ENCODE results near the gene RBM33. TPM values are rescaled to one million over a fixed set of nuclear protein-coding genes. Genes with fewer than 3 reads are reported as not detected.

Gene RBM33
- total and polyA plus RNA-seq, 8 donors = 7.5 to 182 (median 60.5) TPM

- 9 to 11% (median 9%) methylated on average over 12 of the region's 12 CpGs for WGBS, 5 donors
- H3K36me3 ChIP-seq = no peaks in the 10 kb centered on the region
- H3K4me3 ChIP-seq = peak overlapping the region in 1 of 4 donors; percentile 13
- H3K4me1 ChIP-seq = peaks cover 0 to 31% (median 11%) of the 10 kb centered on the region in 4 donors
- peak; percentile 90 to 91 for DNase-seq
- TF ChIP-seq POLR2AphosphoS5 (IDR thresholded peaks at IDR 0.05) (peak in 1 of 3 donors; percentile 64), CTCF (IDR thresholded peaks at IDR 0.05) (peak in 6 of 7 experiments; percentile 48 to 99 (median 96)), EP300 (IDR thresholded peaks at IDR 0.05) (no peak), POLR2A (IDR thresholded peaks at IDR 0.05) (no peak)
- no peak overlapping the region for H3K27ac ChIP-seq
- H3K9me3 ChIP-seq = no peaks in the 10 kb centered on the region
- H3K27me3 ChIP-seq = peaks cover 0 to 33% (median 0%) of the 10 kb centered on the region in 3 donors
- intact Hi-C loops (cut with DNase I; ENCODE audit: low total_unique reads) = no loop called here
Observed at GRCh38 chr7:155598810-155599210, 45.7 kb upstream of the RBM33 start.

GRCh38 chr7:155602156-155602555, 42.3 kb upstream of the RBM33 start:
- intact Hi-C loops (cut with DNase I; ENCODE audit: low total_unique reads) = loop anchor here (10.0 kb wide), 2 partner anchors 133 to 163 kb away; no protein-coding TSS in a partner anchor
- H3K4me3 ChIP-seq = no peak overlapping the region
- 90 to 94% (median 92%) methylated on average over 24 of the region's 24 CpGs for WGBS, 5 donors
- DNase-seq = no peak
- H3K4me1 ChIP-seq = peaks cover 0 to 18% (median 11%) of the 10 kb centered on the region in 4 donors
- H3K27ac ChIP-seq = no peak overlapping the region
- peaks cover 0 to 31% (median 0%) of the 10 kb centered on the region in 3 donors for H3K27me3 ChIP-seq
- H3K36me3 ChIP-seq = no peaks in the 10 kb centered on the region
- no peaks in the 10 kb centered on the region for H3K9me3 ChIP-seq
- no peak for TF ChIP-seq POLR2A (IDR thresholded peaks at IDR 0.05)
- no peak for TF ChIP-seq CTCF (IDR thresholded peaks at IDR 0.05)
- TF ChIP-seq POLR2AphosphoS5 (IDR thresholded peaks at IDR 0.05) = no peak
- no peak for TF ChIP-seq EP300 (IDR thresholded peaks at IDR 0.05)

- H3K27me3 ChIP-seq = peaks cover 0 to 31% (median 0%) of the 10 kb centered on the region in 3 donors
- peaks cover 0 to 14% (median 10%) of the 10 kb centered on the region in 4 donors for H3K4me1 ChIP-seq
- H3K9me3 ChIP-seq = no peaks in the 10 kb centered on the region
- no peaks in the 10 kb centered on the region for H3K36me3 ChIP-seq
- no peak for TF ChIP-seq POLR2AphosphoS5 (IDR thresholded peaks at IDR 0.05)
- no peak for DNase-seq
- H3K4me3 ChIP-seq = no peak overlapping the region
- H3K27ac ChIP-seq = no peak overlapping the region
- 52 to 77% (median 70%) methylated on average over 6 to 7 of the region's 7 CpGs for WGBS, 5 donors
- intact Hi-C loops (cut with DNase I; ENCODE audit: low total_unique reads) = loop anchor here (10.0 kb wide), 2 partner anchors 132 to 162 kb away; no protein-coding TSS in a partner anchor
Observed at GRCh38 chr7:155602750-155603149, 41.7 kb upstream of the RBM33 start.

- Histone ChIP-seq H3K27me3 (peaks cover 0 to 31% (median 0%) of the 10 kb centered on the region in 3 donors), H3K4me1 (peaks cover 0 to 8% (median 5%) of the 10 kb centered on the region in 4 donors), H3K4me3 (no peak overlapping the region), H3K36me3 (no peaks in the 10 kb centered on the region), H3K27ac (no peak overlapping the region), H3K9me3 (no peaks in the 10 kb centered on the region)
- intact Hi-C loops (cut with DNase I; ENCODE audit: low total_unique reads) = loop anchor here (10.0 kb wide), 2 partner anchors 131 to 161 kb away; no protein-coding TSS in a partner anchor
- no peak for DNase-seq
- WGBS, 5 donors = 55 to 62% (median 60%) methylated on average over 19 of the region's 19 CpGs
- no peak for TF ChIP-seq CTCF (IDR thresholded peaks at IDR 0.05)
- no peak for TF ChIP-seq POLR2AphosphoS5 (IDR thresholded peaks at IDR 0.05)
- TF ChIP-seq EP300 (IDR thresholded peaks at IDR 0.05) = no peak
- TF ChIP-seq POLR2A (IDR thresholded peaks at IDR 0.05) = no peak
Observed at GRCh38 chr7:155603205-155603857, 41.1 kb upstream of the RBM33 start.
